ENCODE data around the gene CALU. TPM values are rescaled to one million over a fixed set of nuclear protein-coding genes. Genes with fewer than 3 reads are reported as not detected.

The CALU gene
- polyA plus RNA-seq, 3 donors, result 13.8 to 44.0 (median 33.2) TPM

DNA sequence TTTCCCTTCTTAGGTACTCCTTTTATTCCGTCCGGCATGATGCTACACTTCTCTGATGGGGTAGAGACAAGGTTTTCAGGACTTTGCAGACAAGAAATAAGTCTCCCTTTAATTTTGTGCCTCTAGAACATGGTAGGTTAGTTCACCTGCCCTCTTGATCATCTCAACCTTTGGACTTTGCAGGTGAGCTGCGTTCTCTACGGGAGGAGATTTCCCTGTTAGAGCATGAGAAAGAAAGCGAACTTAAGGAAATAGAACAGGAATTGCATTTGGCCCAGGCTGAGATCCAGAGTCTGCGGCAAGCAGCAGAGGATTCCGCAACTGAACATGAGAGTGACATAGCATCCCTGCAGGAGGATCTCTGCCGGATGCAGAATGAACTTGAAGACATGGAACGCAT is 61.8 kb downstream of the CALU start:
- 99% methylated on average over 7 of the region's 9 CpGs for WGBS (ENCODE audit: insufficient coverage)
- intact Hi-C loops (cut with micrococcal nuclease), result no loop called here

DNA sequence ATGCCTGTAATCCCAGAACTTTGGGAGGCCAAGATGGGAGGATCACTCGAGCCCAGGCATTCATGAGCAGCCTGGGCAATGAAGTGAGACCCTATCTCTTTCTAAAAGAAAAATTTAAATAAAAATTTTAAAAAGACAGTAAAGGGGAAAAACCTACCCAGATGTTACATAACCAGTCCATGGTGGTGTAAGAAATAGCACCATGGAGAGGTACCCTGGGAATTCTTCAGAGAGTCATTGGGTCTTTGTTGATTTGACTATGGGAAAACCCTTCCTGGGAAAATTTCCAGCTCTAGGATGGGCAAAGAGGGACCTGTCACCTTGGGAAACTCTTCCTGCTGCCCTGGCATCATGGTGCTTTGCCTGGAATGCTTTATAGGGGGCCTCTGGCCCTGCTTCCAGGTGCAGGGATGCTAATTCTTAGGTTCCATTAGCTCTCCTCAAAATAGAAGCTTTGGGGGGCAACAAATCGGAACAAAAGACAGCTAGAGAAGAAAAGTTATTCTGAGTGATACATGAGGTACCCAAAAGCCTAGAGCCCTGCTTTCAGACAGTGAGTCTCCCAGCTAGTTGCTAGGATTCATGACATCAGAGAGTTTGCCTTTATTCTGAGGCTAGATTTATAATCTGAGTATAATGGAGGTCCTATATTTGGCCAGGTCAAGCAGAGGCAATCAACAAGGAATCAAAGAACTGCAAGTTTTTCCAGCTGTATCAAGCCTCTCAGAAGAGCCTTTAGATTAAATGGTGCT is 62.7 kb downstream of the CALU start:
- Histone ChIP-seq H3K27me3 (ENCODE audit: control insufficient read depth in 2 of 2, insufficient read depth in 2 of 2, low read length in 2 of 2) (no peaks in the 10 kb centered on the region), H3K9ac (ENCODE audit: insufficient read depth, low read length, poor library complexity, severe bottlenecking) (no peak overlapping the region), H3K4me2 (replicated peaks; ENCODE audit: extremely low read depth, low read length, poor library complexity, severe bottlenecking) (no peak overlapping the region), H3K36me3 (replicated peaks in 1 of 2; ENCODE audit: control insufficient read depth in 1 of 2, insufficient read depth in 2 of 2, low read length in 2 of 2) (no peaks in the 10 kb centered on the region), H3K9me3 (replicated peaks in 1 of 2; ENCODE audit: control insufficient read depth in 1 of 2, insufficient read depth in 1 of 2, low read length in 2 of 2) (no peaks in the 10 kb centered on the region), H3K79me2 (ENCODE audit: insufficient read depth, low read length) (no peaks in the 10 kb centered on the region), H3K4me3 (replicated peaks in 1 of 3; ENCODE audit: low read depth in 2 of 3, low read length in 3 of 3) (no peak overlapping the region), H3K27ac (ENCODE audit: low read depth in 1 of 2, low read length in 2 of 2) (no peak overlapping the region), H3K4me1 (ENCODE audit: control insufficient read depth in 1 of 2, insufficient read depth in 2 of 2, low read length in 2 of 2) (no peaks in the 10 kb centered on the region), H2AFZ (ENCODE audit: insufficient read depth, low read depth, low read length, poor library complexity, severe bottlenecking) (no peak overlapping the region), H4K20me1 (ENCODE audit: insufficient read depth, low read length) (no peaks in the 10 kb centered on the region)
- H3K4me3 Mint-ChIP-seq, result no peak overlapping the region
- intact Hi-C loops (cut with micrococcal nuclease), result no loop called here
- WGBS (ENCODE audit: insufficient coverage), result no CpG with 5 or more reads among the region's 2 CpGs
- TF ChIP-seq, protein P1, sequence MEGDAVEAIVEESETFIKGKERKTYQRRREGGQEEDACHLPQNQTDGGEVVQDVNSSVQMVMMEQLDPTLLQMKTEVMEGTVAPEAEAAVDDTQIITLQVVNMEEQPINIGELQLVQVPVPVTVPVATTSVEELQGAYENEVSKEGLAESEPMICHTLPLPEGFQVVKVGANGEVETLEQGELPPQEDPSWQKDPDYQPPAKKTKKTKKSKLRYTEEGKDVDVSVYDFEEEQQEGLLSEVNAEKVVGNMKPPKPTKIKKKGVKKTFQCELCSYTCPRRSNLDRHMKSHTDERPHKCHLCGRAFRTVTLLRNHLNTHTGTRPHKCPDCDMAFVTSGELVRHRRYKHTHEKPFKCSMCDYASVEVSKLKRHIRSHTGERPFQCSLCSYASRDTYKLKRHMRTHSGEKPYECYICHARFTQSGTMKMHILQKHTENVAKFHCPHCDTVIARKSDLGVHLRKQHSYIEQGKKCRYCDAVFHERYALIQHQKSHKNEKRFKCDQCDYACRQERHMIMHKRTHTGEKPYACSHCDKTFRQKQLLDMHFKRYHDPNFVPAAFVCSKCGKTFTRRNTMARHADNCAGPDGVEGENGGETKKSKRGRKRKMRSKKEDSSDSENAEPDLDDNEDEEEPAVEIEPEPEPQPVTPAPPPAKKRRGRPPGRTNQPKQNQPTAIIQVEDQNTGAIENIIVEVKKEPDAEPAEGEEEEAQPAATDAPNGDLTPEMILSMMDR (IDR thresholded peaks at IDR 0.05), result no peak
- H3K4me1 Mint-ChIP-seq, result peaks cover 5% of the 10 kb centered on the region
- peaks cover 0 to 2% (median 0%) of the 10 kb centered on the region in 7 donors for H3K9me3 Mint-ChIP-seq
- H3K27me3 Mint-ChIP-seq (ENCODE audit: low read depth in 3 of 3), result peaks cover 0 to 2% (median 2%) of the 10 kb centered on the region in 3 donors
- H3K36me3 Mint-ChIP-seq, result no peaks in the 10 kb centered on the region
- no peak for DNase-seq
- H3K27ac Mint-ChIP-seq, result no peak overlapping the region

More for the DNA sequence above, 61.8 kb downstream of the CALU start:
- H3K4me1 Mint-ChIP-seq, result peaks cover 5% of the 10 kb centered on the region
- Histone ChIP-seq H3K9me3 (replicated peaks in 1 of 2; ENCODE audit: control insufficient read depth in 1 of 2, insufficient read depth in 1 of 2, low read length in 2 of 2) (no peaks in the 10 kb centered on the region), H3K9ac (ENCODE audit: insufficient read depth, low read length, poor library complexity, severe bottlenecking) (no peak overlapping the region), H4K20me1 (ENCODE audit: insufficient read depth, low read length) (no peaks in the 10 kb centered on the region), H3K4me1 (ENCODE audit: control insufficient read depth in 1 of 2, insufficient read depth in 2 of 2, low read length in 2 of 2) (no peaks in the 10 kb centered on the region), H2AFZ (ENCODE audit: insufficient read depth, low read depth, low read length, poor library complexity, severe bottlenecking) (no peak overlapping the region), H3K79me2 (ENCODE audit: insufficient read depth, low read length) (no peaks in the 10 kb centered on the region), H3K27ac (ENCODE audit: low read depth in 1 of 2, low read length in 2 of 2) (no peak overlapping the region), H3K27me3 (ENCODE audit: control insufficient read depth in 2 of 2, insufficient read depth in 2 of 2, low read length in 2 of 2) (no peaks in the 10 kb centered on the region), H3K36me3 (replicated peaks in 1 of 2; ENCODE audit: control insufficient read depth in 1 of 2, insufficient read depth in 2 of 2, low read length in 2 of 2) (no peaks in the 10 kb centered on the region), H3K4me2 (replicated peaks; ENCODE audit: extremely low read depth, low read length, poor library complexity, severe bottlenecking) (no peak overlapping the region), H3K4me3 (replicated peaks in 1 of 3; ENCODE audit: low read depth in 2 of 3, low read length in 3 of 3) (no peak overlapping the region)
- H3K27ac Mint-ChIP-seq, result no peak overlapping the region
- peaks cover 0 to 2% (median 0%) of the 10 kb centered on the region in 7 donors for H3K9me3 Mint-ChIP-seq
- TF ChIP-seq, protein P1 (IDR thresholded peaks at IDR 0.05), result no peak
- DNase-seq, result no peak
- H3K4me3 Mint-ChIP-seq, result no peak overlapping the region
- no peaks in the 10 kb centered on the region for H3K36me3 Mint-ChIP-seq
- H3K27me3 Mint-ChIP-seq (ENCODE audit: low read depth in 3 of 3), result peaks cover 0 to 2% (median 0%) of the 10 kb centered on the region in 3 donors

Data from CD14-positive monocyte (primary cell).